Measurements from ENCODE around the gene PKDCC. TPM values are rescaled to one million over a fixed set of nuclear protein-coding genes. Genes with fewer than 3 reads are reported as not detected.

Gene PKDCC
- total and polyA plus RNA-seq, 2 experiments from 2014 or later = 270 to 278 TPM

GRCh38 chr2:42105330-42106256, 57.8 kb downstream of the PKDCC start:
- 65% methylated on average over 14 of the region's 14 CpGs for WGBS (ENCODE audit: low lambda C conversion rate, missing lambda C conversion rate)
- no peak overlapping the region for H2AFZ ChIP-seq
- DNase-seq (ENCODE audit: low spot score) = no peak

GRCh38 chr2:42106257-42106816, 58.5 kb downstream of the PKDCC start:
- no peak for TF ChIP-seq CTCF (IDR thresholded peaks at IDR 0.05; ENCODE audit: poor library complexity)
- no peak for TF ChIP-seq EZH2phosphoT487 (IDR thresholded peaks at IDR 0.05; ENCODE audit: low read depth, severe bottlenecking, unreplicated experiment)
- no peak for TF ChIP-seq EZH2 (IDR thresholded peaks at IDR 0.05; ENCODE audit: borderline replicate concordance)
- 83% methylated on average over 10 of the region's 10 CpGs for WGBS (ENCODE audit: low lambda C conversion rate, missing lambda C conversion rate)
- no peak overlapping the region for H3K27ac ChIP-seq
- H4K20me1 ChIP-seq (ENCODE audit: insufficient read depth, poor library complexity, severe bottlenecking) = no peaks in the 10 kb centered on the region
- H3K4me1 ChIP-seq (ENCODE audit: insufficient read depth) = peaks cover 30% of the 10 kb centered on the region
- H2AFZ ChIP-seq = no peak overlapping the region
- H3K9me2 ChIP-seq (replicated peaks; ENCODE audit: insufficient read depth) = no peaks in the 10 kb centered on the region
- H3K9me3 ChIP-seq (ENCODE audit: low read depth) = no peaks in the 10 kb centered on the region
- H3K27me3 ChIP-seq = no peaks in the 10 kb centered on the region
- H3K4me3 ChIP-seq = no peak overlapping the region
- no peaks in the 10 kb centered on the region for H3K36me3 ChIP-seq (replicated peaks; ENCODE audit: insufficient read depth, low read depth)
- H3K79me2 ChIP-seq = no peaks in the 10 kb centered on the region
- DNase-seq (ENCODE audit: low spot score) = no peak
- no peak overlapping the region for H3K4me2 ChIP-seq

More at GRCh38 chr2:42105330-42106256, 57.8 kb downstream of the PKDCC start:
- Histone ChIP-seq H3K4me3 (no peak overlapping the region), H3K9me3 (ENCODE audit: low read depth) (no peaks in the 10 kb centered on the region), H3K4me1 (ENCODE audit: insufficient read depth) (peaks cover 25% of the 10 kb centered on the region), H4K20me1 (ENCODE audit: insufficient read depth, poor library complexity, severe bottlenecking) (no peaks in the 10 kb centered on the region), H3K9me2 (replicated peaks; ENCODE audit: insufficient read depth) (no peaks in the 10 kb centered on the region), H3K79me2 (no peaks in the 10 kb centered on the region), H3K4me2 (no peak overlapping the region), H3K27me3 (no peaks in the 10 kb centered on the region), H3K27ac (peak overlapping the region; percentile 50), H3K36me3 (replicated peaks; ENCODE audit: insufficient read depth, low read depth) (no peaks in the 10 kb centered on the region)
- no peak for TF ChIP-seq CTCF (IDR thresholded peaks at IDR 0.05; ENCODE audit: poor library complexity)
- no peak for TF ChIP-seq EZH2phosphoT487 (IDR thresholded peaks at IDR 0.05; ENCODE audit: low read depth, severe bottlenecking, unreplicated experiment)
- no peak for TF ChIP-seq EZH2 (IDR thresholded peaks at IDR 0.05; ENCODE audit: borderline replicate concordance)

- H3K79me2 ChIP-seq = no peaks in the 10 kb centered on the region
- H3K27ac ChIP-seq = no peak overlapping the region
- no peaks in the 10 kb centered on the region for H4K20me1 ChIP-seq (ENCODE audit: insufficient read depth, poor library complexity, severe bottlenecking)
- TF ChIP-seq EZH2 (IDR thresholded peaks at IDR 0.05; ENCODE audit: borderline replicate concordance) = no peak
- TF ChIP-seq EZH2phosphoT487 (IDR thresholded peaks at IDR 0.05; ENCODE audit: low read depth, severe bottlenecking, unreplicated experiment) = no peak
- no peak for TF ChIP-seq CTCF (IDR thresholded peaks at IDR 0.05; ENCODE audit: poor library complexity)
- H3K4me3 ChIP-seq = no peak overlapping the region
- no peaks in the 10 kb centered on the region for H3K9me3 ChIP-seq (ENCODE audit: low read depth)
- peaks cover 19% of the 10 kb centered on the region for H3K4me1 ChIP-seq (ENCODE audit: insufficient read depth)
- H3K4me2 ChIP-seq = no peak overlapping the region
- 79% methylated on average over 4 of the region's 4 CpGs for WGBS (ENCODE audit: low lambda C conversion rate, missing lambda C conversion rate)
- DNase-seq (ENCODE audit: low spot score) = no peak
- H2AFZ ChIP-seq = no peak overlapping the region
- H3K9me2 ChIP-seq (replicated peaks; ENCODE audit: insufficient read depth) = no peaks in the 10 kb centered on the region
- no peaks in the 10 kb centered on the region for H3K36me3 ChIP-seq (replicated peaks; ENCODE audit: insufficient read depth, low read depth)
- no peaks in the 10 kb centered on the region for H3K27me3 ChIP-seq
Measured at GRCh38 chr2:42107249-42108042, 59.6 kb downstream of the PKDCC start.

Other genes with a start within 250 kb of the PKDCC start
- gene EML4, start 121.3 kb downstream of the PKDCC start, total RNA-seq = 86.8 and 86.9 TPM in 2 replicates
- 49.9 and 55.2 TPM in 2 replicates for gene EML4, start 121.3 kb downstream of the PKDCC start, polyA plus RNA-seq